Stimulated activated naive B cell treated with anti-CD40 and anti-IgM and Interleukin-4, amounts not matched to agents 10 μg/mL and 1 μg/mL and 100 μg/mL, for 72 hours (primary cell): Measurements from ENCODE around the gene MATR3.
"Not testable (repeated sequence)": the region's sequence is repeated elsewhere in the genome, so short reads cannot be mapped to it uniquely, and the experiment has no call there.

ENCODE experiments used
- ATAC-seq, 2 donors: fragments of 150-1000 bp; cut with Tn5 transposase; replicated peaks; 2 replicates each; pipeline ENCODE4 v1.10.0; 2021; ENCODE audit warnings: moderate library complexity in 1 of 2
- DNase-seq: peaks from one replicate; pipeline ENCODE4 v3.0.0; 2021
- H3K27ac Mint-ChIP-seq: one replicate; pipeline ENCODE4 v1.8.0; 2022; ENCODE audit warnings: mild to moderate bottlenecking, mixed read lengths
- H3K27me3 Mint-ChIP-seq, 2 donors: one replicate each; pipeline ENCODE4 v1.8.0; 2022; ENCODE audit warnings: mixed read lengths in 2 of 2
- H3K36me3 Mint-ChIP-seq, 2 donors: one replicate each; pipeline ENCODE4 v1.8.0; 2022; ENCODE audit warnings: mixed read lengths in 2 of 2, mild to moderate bottlenecking in 1 of 2
- H3K4me1 Mint-ChIP-seq, 2 donors: one replicate each; pipeline ENCODE4 v1.8.0; 2022; ENCODE audit warnings: mixed read lengths in 2 of 2, mild to moderate bottlenecking in 1 of 2
- H3K4me3 Mint-ChIP-seq, 2 donors: one replicate each; pipeline ENCODE4 v1.8.0; 2022; ENCODE audit warnings: mild to moderate bottlenecking in 2 of 2, mixed read lengths in 2 of 2, moderate library complexity in 1 of 2
- H3K9me3 Mint-ChIP-seq, 2 donors: one replicate each; pipeline ENCODE4 v1.8.0; 2022; ENCODE audit warnings: mixed read lengths in 2 of 2, mild to moderate bottlenecking in 1 of 2

Gene MATR3

DNA sequence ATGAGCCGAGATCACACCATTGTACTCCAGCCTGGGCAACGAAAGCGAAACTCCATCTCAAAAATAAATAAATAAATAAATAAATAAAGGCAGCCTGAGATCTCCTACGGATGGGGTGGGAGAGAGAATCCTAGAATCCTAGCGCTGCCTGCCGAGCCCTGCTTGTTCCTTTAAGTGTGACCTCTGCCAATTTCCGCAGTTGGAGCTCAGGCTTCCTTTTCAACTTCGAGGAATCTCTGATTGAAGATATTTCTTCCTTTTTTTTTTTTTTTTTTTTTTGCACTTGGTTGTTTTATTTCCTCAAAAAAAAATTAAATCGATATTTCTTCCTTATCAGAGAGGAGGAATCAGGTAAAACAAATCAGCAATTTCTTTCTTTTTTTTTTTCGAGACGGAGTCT lies 27.3 kb upstream of the MATR3 start:
- Mint-ChIP-seq H3K36me3 (no peaks in the 10 kb centered on the region), H3K9me3 (no peaks in the 10 kb centered on the region), H3K4me3 (no peak overlapping the region), H3K27me3 (peaks cover 0 to 7% of the 10 kb centered on the region in 2 donors), H3K27ac (peak overlapping the region; percentile 51), H3K4me1 (peaks cover 13 to 21% of the 10 kb centered on the region in 2 donors)
- DNase-seq (no peak), ATAC-seq (no peak)

- H3K4me3 Mint-ChIP-seq: no peak overlapping the region
- no peak overlapping the region for H3K27ac Mint-ChIP-seq
- no peaks in the 10 kb centered on the region for H3K9me3 Mint-ChIP-seq
- no peak for DNase-seq
- H3K4me1 Mint-ChIP-seq: peaks cover 15 to 32% of the 10 kb centered on the region in 2 donors
- peaks cover 0 to 4% of the 10 kb centered on the region in 2 donors for H3K27me3 Mint-ChIP-seq
- no peaks in the 10 kb centered on the region for H3K36me3 Mint-ChIP-seq
- no peak for ATAC-seq
These were observed 26.1 kb upstream of the MATR3 start for GRCh38 chr5:139267481-139267880.

DNA sequence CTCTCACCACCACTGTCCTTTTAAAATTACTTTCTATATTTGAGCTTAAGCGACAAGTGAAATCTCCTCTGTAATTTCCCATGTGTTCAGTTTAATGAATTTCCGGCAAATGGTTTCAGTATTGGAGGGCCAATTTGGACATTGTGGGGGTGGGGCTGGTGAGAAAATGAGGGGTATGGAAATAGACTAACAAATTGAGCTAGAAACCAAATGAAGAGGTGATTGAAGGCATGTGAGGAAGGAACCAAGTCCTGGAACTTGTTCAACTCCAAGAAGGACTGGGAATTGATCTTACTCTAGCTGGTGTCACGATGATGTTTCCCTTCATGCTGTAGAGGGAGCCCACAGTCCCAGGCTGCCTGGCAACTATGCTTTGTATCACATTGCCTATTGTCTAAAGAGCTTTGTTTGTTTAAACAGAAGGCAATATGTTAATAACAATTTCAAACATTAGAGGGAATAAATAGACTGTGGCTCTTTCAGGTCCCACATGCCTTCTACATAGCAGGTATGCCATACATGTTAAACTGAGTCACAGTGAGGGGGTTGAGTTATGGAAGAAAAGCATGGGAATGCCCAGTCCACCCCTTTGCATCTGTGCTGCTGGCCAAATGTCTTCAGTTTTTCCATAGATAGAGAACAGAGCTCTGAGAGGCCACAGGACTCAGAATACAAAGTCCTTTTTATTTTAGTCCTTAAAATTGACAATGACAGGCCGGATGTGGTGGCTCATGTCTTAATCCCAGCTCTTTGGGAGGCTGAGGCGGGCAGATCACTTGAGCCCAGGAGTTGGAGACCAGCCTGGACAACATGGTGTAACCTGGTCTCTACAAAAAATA lies 25.0 kb upstream of the MATR3 start:
- Mint-ChIP-seq H3K27ac (peak overlapping the region; percentile 28), H3K9me3 (no peaks in the 10 kb centered on the region), H3K4me1 (peaks cover 25 to 43% of the 10 kb centered on the region in 2 donors), H3K27me3 (peaks cover 0 to 4% of the 10 kb centered on the region in 2 donors), H3K4me3 (peak overlapping the region; percentile 33 to 41), H3K36me3 (peaks cover 0 to 2% of the 10 kb centered on the region in 2 donors)
- peak; percentile 23 to 51 for ATAC-seq
- DNase-seq: no peak

DNA sequence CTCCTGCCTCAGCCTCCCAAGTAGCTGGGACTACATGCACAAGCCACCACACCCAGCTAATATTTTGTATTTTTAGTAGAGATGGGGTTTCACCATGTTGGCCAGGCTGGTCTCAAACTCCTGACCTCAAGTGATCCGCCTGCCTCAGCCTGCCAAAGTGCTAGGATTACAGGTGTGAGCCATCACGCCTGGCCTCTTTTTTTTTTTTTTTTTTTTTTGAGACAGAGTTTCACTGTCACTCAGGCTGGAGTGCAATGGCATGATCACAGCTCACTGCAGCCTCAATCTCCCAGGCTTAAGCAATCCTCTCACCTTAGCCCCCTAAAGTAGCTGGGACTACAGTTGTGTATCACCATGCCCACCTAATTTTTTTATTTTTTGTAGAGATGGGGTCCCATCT lies 22.8 kb upstream of the MATR3 start:
- not testable (repeated sequence) for H3K4me3 Mint-ChIP-seq, H3K9me3 Mint-ChIP-seq, H3K27me3 Mint-ChIP-seq, DNase-seq, H3K27ac Mint-ChIP-seq, ATAC-seq
- Mint-ChIP-seq H3K36me3 (peaks cover 9 to 13% of the 10 kb centered on the region in 2 donors), H3K4me1 (peaks cover 29 to 61% of the 10 kb centered on the region in 2 donors)

DNA sequence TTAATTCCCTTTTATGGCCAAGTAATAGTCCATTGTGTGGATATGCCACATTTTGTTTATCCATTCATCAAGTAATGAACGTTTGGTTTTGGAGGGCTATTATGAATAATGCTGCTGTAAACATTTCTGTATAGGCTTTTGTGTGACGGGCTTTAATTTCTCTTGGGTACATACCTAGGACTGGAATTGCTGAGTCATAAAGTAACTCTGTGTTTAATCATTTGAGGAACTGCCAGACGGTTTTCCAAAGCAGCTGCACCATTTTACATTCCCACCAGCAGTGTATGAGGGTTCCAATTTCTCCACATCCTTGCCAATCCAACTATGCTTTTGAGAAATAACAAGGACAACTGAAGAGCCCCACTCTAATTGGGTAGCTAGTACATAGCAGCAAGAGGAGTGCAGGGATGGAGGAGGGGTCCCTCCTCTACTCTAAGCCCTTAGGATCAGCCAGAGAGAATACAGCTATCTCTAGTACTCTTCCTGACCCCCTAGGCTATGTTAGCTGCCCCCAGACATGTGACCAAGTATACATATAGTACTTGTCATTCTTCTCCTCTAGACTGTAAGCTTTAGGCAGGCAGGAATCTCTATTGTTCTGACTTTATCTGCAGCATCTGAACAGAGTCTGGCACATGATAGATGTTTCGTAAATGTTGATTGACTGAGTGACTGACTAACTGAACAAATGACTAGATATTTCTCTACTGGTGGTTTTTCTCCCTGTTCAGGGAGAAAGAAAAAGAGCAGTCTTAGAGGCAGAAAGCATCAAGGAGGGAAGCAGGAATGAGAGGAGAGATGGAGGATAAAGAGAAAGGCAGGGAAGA lies 22.1 kb upstream of the MATR3 start:
- H3K4me1 Mint-ChIP-seq: peaks cover 31 to 68% of the 10 kb centered on the region in 2 donors
- H3K4me3 Mint-ChIP-seq: no peak overlapping the region
- no peak for DNase-seq

GRCh38 chr5:139272471-139273321 lies 20.8 kb upstream of the MATR3 start:
- H3K9me3 Mint-ChIP-seq: no peaks in the 10 kb centered on the region
- ATAC-seq (no peak), DNase-seq (no peak)

More for the DNA sequence above, 22.1 kb upstream of the MATR3 start:
- H3K36me3 Mint-ChIP-seq: peaks cover 14 to 20% of the 10 kb centered on the region in 2 donors
- H3K27ac Mint-ChIP-seq: no peak overlapping the region
- ATAC-seq: no peak
- no peaks in the 10 kb centered on the region for H3K9me3 Mint-ChIP-seq
- no peaks in the 10 kb centered on the region for H3K27me3 Mint-ChIP-seq

GRCh38 chr5:139273322-139273571 lies 20.3 kb upstream of the MATR3 start:
- peak; percentile 40 to 48 for ATAC-seq
- Mint-ChIP-seq H3K27me3 (no peaks in the 10 kb centered on the region), H3K9me3 (no peaks in the 10 kb centered on the region), H3K4me3 (peak overlapping the region; percentile 93 to 95), H3K4me1 (peaks cover 32 to 78% of the 10 kb centered on the region in 2 donors), H3K27ac (peak overlapping the region; percentile 96), H3K36me3 (peaks cover 20 to 27% of the 10 kb centered on the region in 2 donors)
- no peak for DNase-seq

More at GRCh38 chr5:139272471-139273321, 20.8 kb upstream of the MATR3 start:
- Mint-ChIP-seq H3K4me1 (peaks cover 37 to 78% of the 10 kb centered on the region in 2 donors), H3K27ac (peak overlapping the region; percentile 96), H3K4me3 (peak overlapping the region; percentile 93 to 95), H3K36me3 (peaks cover 20 to 27% of the 10 kb centered on the region in 2 donors), H3K27me3 (no peaks in the 10 kb centered on the region)

DNA sequence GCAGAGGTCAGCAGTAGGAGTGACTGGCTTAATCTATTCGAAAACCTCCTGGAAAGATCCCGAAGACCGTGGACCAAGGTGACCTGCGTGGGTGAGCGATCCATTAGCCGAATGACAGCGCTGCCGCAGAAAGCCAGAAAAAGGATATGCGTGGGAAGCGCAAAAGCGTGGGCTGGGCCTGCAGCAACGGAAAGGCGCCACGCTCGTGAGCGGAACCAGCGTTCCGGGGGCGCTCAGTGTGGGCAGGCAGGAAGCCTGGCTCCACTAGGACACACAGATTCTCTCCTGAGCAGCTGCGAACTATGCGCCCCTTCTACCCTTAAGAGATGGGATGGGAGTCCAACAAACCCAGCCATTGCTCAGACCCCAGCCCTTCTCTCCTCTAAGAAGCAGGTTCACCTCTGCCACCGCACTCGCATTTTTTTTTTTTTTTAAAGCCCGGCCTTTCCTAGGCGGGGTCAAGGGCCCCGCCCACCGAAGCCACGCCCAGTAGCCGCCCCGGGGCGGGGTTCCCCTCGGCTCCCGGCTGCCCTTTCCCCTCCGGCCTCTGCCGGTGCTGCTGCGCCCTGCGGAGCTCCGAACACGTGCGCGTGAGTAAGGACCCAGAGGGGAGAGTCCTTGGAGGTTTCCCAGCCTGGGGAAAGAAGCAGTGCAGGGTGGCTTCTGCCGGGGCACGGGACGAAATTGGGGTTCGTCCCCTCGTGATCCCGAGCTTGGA lies 19.8 kb upstream of the MATR3 start:
- ATAC-seq: peak; percentile 92 to 97
- peak; percentile 89 for DNase-seq
- H3K4me1 Mint-ChIP-seq: peaks cover 31 to 74% of the 10 kb centered on the region in 2 donors
- H3K27me3 Mint-ChIP-seq: no peaks in the 10 kb centered on the region
- H3K4me3 Mint-ChIP-seq: peak overlapping the region; percentile 93 to 95
- H3K27ac Mint-ChIP-seq: peak overlapping the region; percentile 96
- no peaks in the 10 kb centered on the region for H3K9me3 Mint-ChIP-seq
- H3K36me3 Mint-ChIP-seq: peaks cover 20 to 27% of the 10 kb centered on the region in 2 donors

- peaks cover 23 to 35% of the 10 kb centered on the region in 2 donors for H3K36me3 Mint-ChIP-seq
- no peak for DNase-seq
- peaks cover 33 to 83% of the 10 kb centered on the region in 2 donors for H3K4me1 Mint-ChIP-seq
- H3K27me3 Mint-ChIP-seq: no peaks in the 10 kb centered on the region
- H3K9me3 Mint-ChIP-seq: no peaks in the 10 kb centered on the region
- peak overlapping the region; percentile 93 to 95 for H3K4me3 Mint-ChIP-seq
- H3K27ac Mint-ChIP-seq: peak overlapping the region; percentile 92
- ATAC-seq: no peak
These were observed 18.0 kb upstream of the MATR3 start for GRCh38 chr5:139275536-139275935.

DNA sequence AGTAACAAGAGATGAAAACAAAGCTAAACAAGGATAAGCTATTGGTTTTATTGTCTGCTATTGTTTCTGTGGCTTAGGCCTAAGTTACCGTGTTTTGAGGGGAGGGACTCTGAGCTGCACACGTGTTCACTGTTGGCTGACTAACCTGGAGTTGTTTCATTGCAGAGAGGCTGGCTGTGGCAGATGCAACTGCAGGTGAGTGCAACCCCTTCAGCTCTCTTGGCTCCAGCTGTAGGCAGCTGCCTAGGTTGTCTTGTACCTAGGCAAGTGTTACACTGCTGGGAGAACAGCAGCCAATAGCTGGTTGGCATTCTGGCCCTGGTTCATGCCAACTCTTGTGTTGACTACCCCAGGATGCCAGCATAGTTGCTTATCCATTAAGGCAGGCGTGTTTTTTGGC lies 17.6 kb upstream of the MATR3 start:
- ATAC-seq (no peak), DNase-seq (no peak)
- no peaks in the 10 kb centered on the region for H3K9me3 Mint-ChIP-seq
- peak overlapping the region; percentile 93 to 95 for H3K4me3 Mint-ChIP-seq
- peak overlapping the region; percentile 92 for H3K27ac Mint-ChIP-seq
- peaks cover 33 to 83% of the 10 kb centered on the region in 2 donors for H3K4me1 Mint-ChIP-seq
- peaks cover 23 to 40% of the 10 kb centered on the region in 2 donors for H3K36me3 Mint-ChIP-seq
- no peaks in the 10 kb centered on the region for H3K27me3 Mint-ChIP-seq

- Mint-ChIP-seq H3K27ac (no peak overlapping the region), H3K4me3 (peak overlapping the region; percentile 93 to 95)
These were observed 17.1 kb upstream of the MATR3 start for GRCh38 chr5:139276426-139276825.

GRCh38 chr5:139277171-139277570 lies 16.4 kb upstream of the MATR3 start:
- DNase-seq (no peak), ATAC-seq (no peak)
- H3K36me3 Mint-ChIP-seq: peaks cover 23 to 40% of the 10 kb centered on the region in 2 donors
- no peaks in the 10 kb centered on the region for H3K27me3 Mint-ChIP-seq
- H3K9me3 Mint-ChIP-seq: no peaks in the 10 kb centered on the region
- peak overlapping the region; percentile 60 for H3K27ac Mint-ChIP-seq
- peak overlapping the region; percentile 66 to 70 for H3K4me3 Mint-ChIP-seq
- peaks cover 29 to 72% of the 10 kb centered on the region in 2 donors for H3K4me1 Mint-ChIP-seq

More at GRCh38 chr5:139276426-139276825, 17.1 kb upstream of the MATR3 start:
- Mint-ChIP-seq H3K4me1 (peaks cover 33 to 78% of the 10 kb centered on the region in 2 donors), H3K27me3 (no peaks in the 10 kb centered on the region), H3K36me3 (peaks cover 23 to 40% of the 10 kb centered on the region in 2 donors), H3K9me3 (no peaks in the 10 kb centered on the region)
- ATAC-seq: no peak
- no peak for DNase-seq

GRCh38 chr5:139278540-139279274 lies 14.8 kb upstream of the MATR3 start:
- H3K27ac Mint-ChIP-seq: peak overlapping the region; percentile 14
- ATAC-seq: no peak
- peaks cover 19 to 60% of the 10 kb centered on the region in 2 donors for H3K4me1 Mint-ChIP-seq
- H3K27me3 Mint-ChIP-seq: no peaks in the 10 kb centered on the region
- no peaks in the 10 kb centered on the region for H3K9me3 Mint-ChIP-seq
- no peak overlapping the region for H3K4me3 Mint-ChIP-seq
- DNase-seq: no peak
- H3K36me3 Mint-ChIP-seq: peaks cover 33 to 49% of the 10 kb centered on the region in 2 donors
